ENCODE data around the gene MDFIC. TPM values are rescaled to one million over a fixed set of nuclear protein-coding genes. Genes with fewer than 3 reads are reported as not detected.
A peak's percentile ranks its signal among the peaks of the same experiment; 100 is the strongest.

The MDFIC gene
- polyA plus RNA-seq, 1 donor from 2014 or later: 55.1 TPM

GRCh38 chr7:115009736-115010440 is 88.0 kb downstream of the MDFIC start:
- no peaks in the 10 kb centered on the region for H3K9me3 Mint-ChIP-seq
- peak overlapping the region in 2 of 3 donors; percentile 65 to 81 for H3K27ac Mint-ChIP-seq
- peak overlapping the region in 2 of 4 donors; percentile 17 to 63 for H3K4me3 Mint-ChIP-seq
- no peaks in the 10 kb centered on the region for H3K27me3 Mint-ChIP-seq
- H3K36me3 Mint-ChIP-seq: no peaks in the 10 kb centered on the region
- H3K4me1 Mint-ChIP-seq: peaks cover 27 to 31% (median 30%) of the 10 kb centered on the region in 3 donors

DNA sequence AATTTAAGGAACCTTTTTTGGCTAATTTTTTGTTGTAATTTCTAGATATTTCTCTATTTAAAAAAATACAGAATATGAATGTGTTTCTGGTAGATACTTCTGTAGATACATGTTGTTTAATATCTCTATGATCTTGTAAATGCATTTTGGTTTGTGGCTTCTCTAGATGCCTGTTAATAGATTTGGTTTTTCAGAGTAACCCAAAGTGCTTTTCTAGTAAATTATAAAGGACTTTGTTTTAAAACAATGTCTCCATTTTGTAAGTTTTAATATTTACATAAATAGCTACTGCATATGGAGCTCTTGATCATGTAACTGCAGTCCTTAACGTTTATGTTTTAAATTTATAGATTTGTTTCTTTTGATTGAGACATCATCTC is 88.5 kb downstream of the MDFIC start:
- H3K27ac Mint-ChIP-seq: no peak overlapping the region
- no peaks in the 10 kb centered on the region for H3K36me3 Mint-ChIP-seq
- no peaks in the 10 kb centered on the region for H3K9me3 Mint-ChIP-seq
- no peaks in the 10 kb centered on the region for H3K27me3 Mint-ChIP-seq
- no peak overlapping the region for H3K4me3 Mint-ChIP-seq
- peaks cover 27 to 31% (median 28%) of the 10 kb centered on the region in 3 donors for H3K4me1 Mint-ChIP-seq

DNA sequence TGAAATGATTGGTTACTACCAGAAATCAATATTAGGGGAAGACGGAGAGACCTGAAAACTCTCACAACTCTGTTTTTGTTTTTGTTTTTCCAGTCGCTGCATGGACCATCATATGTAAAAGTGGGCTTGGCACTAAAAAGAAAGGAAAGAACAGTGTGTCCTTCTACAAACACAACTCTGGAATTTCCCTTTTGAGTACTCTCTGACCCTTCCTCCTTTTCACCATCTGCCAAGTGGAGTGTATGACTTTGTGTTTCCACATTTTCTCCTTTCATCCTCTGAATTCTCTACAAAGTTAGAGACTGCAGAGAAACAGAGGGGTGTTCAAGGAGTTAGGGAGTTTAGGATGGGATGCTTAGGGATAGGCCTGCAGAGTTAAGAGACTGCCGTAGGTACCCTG is 92.0 kb downstream of the MDFIC start:
- Mint-ChIP-seq H3K4me1 (peaks cover 11 to 12% (median 12%) of the 10 kb centered on the region in 3 donors), H3K27me3 (no peaks in the 10 kb centered on the region), H3K27ac (no peak overlapping the region), H3K4me3 (no peak overlapping the region), H3K36me3 (no peaks in the 10 kb centered on the region), H3K9me3 (no peaks in the 10 kb centered on the region)

- H3K27ac Mint-ChIP-seq: no peak overlapping the region
- H3K4me1 Mint-ChIP-seq: peaks cover 4 to 5% (median 5%) of the 10 kb centered on the region in 3 donors
- H3K4me3 Mint-ChIP-seq: no peak overlapping the region
- no peaks in the 10 kb centered on the region for H3K9me3 Mint-ChIP-seq
- no peaks in the 10 kb centered on the region for H3K27me3 Mint-ChIP-seq
- no peaks in the 10 kb centered on the region for H3K36me3 Mint-ChIP-seq
These were observed 92.9 kb downstream of the MDFIC start for GRCh38 chr7:115014794-115015193.

DNA sequence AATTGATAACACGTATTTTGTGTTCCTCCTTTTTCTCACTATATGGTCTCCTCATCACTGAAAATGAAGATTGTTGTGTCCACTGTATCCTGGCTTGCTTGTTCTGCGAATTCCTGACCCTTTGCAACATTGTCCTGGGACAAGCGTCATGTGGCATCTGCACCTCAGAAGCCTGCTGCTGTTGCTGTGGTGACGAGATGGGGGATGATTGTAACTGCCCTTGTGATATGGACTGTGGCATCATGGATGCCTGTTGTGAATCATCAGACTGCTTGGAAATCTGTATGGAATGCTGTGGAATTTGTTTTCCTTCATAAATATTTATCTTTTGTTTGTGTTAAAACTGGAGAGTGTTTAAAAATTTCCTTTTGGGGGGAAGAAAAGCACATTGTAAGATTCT is 93.7 kb downstream of the MDFIC start:
- Mint-ChIP-seq H3K9me3 (no peaks in the 10 kb centered on the region), H3K4me1 (peaks cover 2 to 8% (median 4%) of the 10 kb centered on the region in 3 donors), H3K27ac (no peak overlapping the region), H3K27me3 (no peaks in the 10 kb centered on the region), H3K4me3 (no peak overlapping the region), H3K36me3 (no peaks in the 10 kb centered on the region)

DNA sequence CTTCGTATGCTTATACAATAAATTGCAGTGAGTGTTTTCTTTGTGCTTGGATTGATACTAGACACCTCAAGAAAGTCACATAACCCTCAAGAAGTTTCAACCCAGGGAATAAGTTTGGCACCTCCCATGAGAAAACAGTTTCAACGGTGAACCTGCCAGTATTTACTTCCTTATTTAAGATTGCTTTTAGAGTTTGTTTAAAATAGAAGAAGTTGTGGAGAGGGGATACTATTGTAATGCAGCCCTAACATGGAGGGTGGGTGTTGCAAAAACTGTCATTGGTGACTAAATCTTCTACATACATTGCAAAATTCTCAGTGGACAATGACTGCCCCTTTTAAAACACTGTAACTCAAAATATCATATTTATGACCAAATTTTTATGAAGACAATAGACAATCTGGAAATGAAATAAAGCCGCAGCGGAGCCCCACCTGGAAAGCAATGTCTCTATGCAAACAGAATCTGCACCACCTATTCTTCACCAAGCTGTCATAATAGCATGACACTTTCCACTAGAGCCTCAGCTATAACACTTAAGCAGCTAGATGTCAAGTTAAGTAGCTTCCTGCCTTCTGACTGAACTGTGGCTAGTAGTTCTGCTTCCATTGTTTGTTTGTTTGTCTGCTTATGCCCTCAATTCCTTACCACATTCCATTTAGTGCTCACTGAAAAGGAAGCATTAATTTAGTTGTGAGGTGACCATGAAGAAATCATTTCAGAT is 98.2 kb downstream of the MDFIC start:
- no peak overlapping the region for H3K27ac Mint-ChIP-seq
- H3K4me3 Mint-ChIP-seq: no peak overlapping the region
- peaks cover 5 to 17% (median 12%) of the 10 kb centered on the region in 3 donors for H3K4me1 Mint-ChIP-seq
- H3K27me3 Mint-ChIP-seq: no peaks in the 10 kb centered on the region
- H3K9me3 Mint-ChIP-seq: peaks cover 0 to 2% (median 0%) of the 10 kb centered on the region in 3 donors
- H3K36me3 Mint-ChIP-seq: no peaks in the 10 kb centered on the region

DNA sequence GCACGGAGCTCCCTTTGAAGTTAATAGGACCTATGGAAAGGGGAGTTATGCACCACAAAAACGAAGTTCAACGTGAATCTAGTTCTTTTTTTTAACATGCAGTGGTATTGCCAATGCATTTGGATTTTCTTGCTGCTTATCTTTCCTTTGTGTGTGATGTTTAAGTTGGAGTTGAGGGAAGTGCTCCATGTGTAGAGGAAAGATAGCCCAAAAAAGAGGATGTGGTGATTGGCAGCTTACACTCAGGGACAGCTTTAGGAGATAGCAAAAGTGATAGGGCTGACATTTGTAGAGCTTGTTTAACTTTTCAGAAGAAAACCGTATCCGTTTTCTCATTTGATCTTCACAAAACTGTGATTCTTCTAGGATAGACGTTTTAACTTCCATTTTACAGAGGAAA is 101.3 kb downstream of the MDFIC start:
- H3K27me3 Mint-ChIP-seq: no peaks in the 10 kb centered on the region
- no peak overlapping the region for H3K27ac Mint-ChIP-seq
- H3K36me3 Mint-ChIP-seq: no peaks in the 10 kb centered on the region
- H3K4me1 Mint-ChIP-seq: peaks cover 5 to 17% (median 12%) of the 10 kb centered on the region in 3 donors
- no peak overlapping the region for H3K4me3 Mint-ChIP-seq
- peaks cover 0 to 2% (median 0%) of the 10 kb centered on the region in 3 donors for H3K9me3 Mint-ChIP-seq

GRCh38 chr7:115024276-115024675 is 102.4 kb downstream of the MDFIC start:
- H3K36me3 Mint-ChIP-seq: no peaks in the 10 kb centered on the region
- no peak overlapping the region for H3K4me3 Mint-ChIP-seq
- H3K4me1 Mint-ChIP-seq: peaks cover 4 to 16% (median 12%) of the 10 kb centered on the region in 3 donors
- H3K27me3 Mint-ChIP-seq: no peaks in the 10 kb centered on the region
- peak overlapping the region in 1 of 3 donors; percentile 83 for H3K27ac Mint-ChIP-seq
- H3K9me3 Mint-ChIP-seq: peaks cover 0 to 2% (median 0%) of the 10 kb centered on the region in 3 donors

DNA sequence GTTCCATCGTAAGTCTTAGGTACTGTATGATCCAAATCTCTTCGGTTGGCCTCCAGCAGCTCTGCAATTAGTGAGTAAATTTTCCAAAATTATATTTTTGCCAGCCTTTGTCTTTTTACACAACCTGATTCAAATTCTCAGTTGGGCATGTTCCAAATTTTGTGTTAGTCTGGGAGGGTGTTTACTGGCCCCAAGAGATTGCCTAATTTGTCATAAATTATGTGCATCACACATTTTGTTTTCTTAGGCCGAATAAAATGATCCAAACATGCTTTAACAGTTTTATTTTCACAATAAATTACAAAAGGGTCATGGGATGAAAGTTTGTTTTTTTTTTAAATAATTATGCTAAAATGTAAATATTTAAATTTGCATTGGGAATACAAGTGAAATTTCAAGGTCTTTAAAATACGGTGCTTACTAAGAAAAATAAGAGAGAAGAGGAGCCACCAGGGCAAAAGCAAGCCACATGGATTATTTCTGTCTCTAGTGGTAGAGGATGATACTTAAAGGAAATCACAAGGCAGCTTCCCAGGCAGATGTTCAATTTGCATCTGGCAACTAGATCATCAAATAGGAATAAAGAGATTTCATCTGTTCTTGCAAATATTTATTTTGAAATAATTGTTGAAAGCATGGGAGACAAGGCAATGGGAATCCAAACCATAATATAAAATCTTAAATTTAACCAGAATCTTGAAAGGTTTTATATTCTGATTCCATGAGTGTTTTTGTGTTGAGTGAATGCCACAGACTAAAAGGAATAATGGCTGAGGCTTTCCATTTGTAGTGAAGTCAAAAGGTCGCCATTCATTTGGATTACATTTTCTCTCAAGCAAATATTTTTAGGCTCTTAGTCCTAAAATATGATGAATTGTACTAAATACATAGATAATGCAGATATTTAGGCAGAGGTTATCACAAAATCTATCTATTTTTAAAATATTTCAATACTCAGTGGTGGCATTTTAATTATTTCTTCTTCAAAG is 111.1 kb downstream of the MDFIC start:
- Mint-ChIP-seq H3K4me3 (no peak overlapping the region), H3K27ac (no peak overlapping the region), H3K36me3 (peaks cover 3% of the 10 kb centered on the region), H3K4me1 (peaks cover 5 to 6% (median 5%) of the 10 kb centered on the region in 3 donors), H3K9me3 (no peaks in the 10 kb centered on the region), H3K27me3 (no peaks in the 10 kb centered on the region)

DNA sequence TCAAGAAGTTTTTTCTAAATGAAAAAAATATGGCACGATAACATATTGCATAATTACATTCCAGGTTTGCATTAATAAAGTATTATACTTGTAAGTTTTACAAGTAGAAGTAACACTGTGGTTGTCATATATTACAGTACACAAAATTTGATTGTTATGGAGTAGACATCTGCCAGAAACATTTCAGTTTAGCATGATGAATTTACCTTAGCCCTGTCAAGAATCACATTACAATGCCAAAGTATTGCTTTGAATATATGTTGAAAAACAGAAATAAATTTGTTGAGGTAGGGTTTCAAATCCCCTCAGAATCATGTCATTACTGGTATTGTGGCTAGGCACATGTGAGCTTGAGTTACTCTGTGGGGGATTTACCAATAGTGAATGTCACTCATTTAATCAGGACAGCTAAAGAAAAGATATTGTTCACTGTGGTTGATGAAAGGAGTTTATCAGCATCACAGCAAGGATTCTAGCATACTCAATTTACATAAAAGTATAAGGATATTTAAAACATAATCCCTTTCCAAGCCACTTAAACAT is 112.1 kb downstream of the MDFIC start:
- H3K4me1 Mint-ChIP-seq: peaks cover 5 to 6% (median 5%) of the 10 kb centered on the region in 3 donors
- no peaks in the 10 kb centered on the region for H3K27me3 Mint-ChIP-seq
- H3K36me3 Mint-ChIP-seq: peaks cover 3% of the 10 kb centered on the region
- H3K27ac Mint-ChIP-seq: no peak overlapping the region
- no peaks in the 10 kb centered on the region for H3K9me3 Mint-ChIP-seq
- H3K4me3 Mint-ChIP-seq: no peak overlapping the region

- Mint-ChIP-seq H3K9me3 (peaks cover 0 to 2% (median 0%) of the 10 kb centered on the region in 3 donors), H3K27ac (no peak overlapping the region), H3K4me3 (no peak overlapping the region), H3K4me1 (peaks cover 5 to 6% (median 5%) of the 10 kb centered on the region in 3 donors), H3K27me3 (no peaks in the 10 kb centered on the region), H3K36me3 (peaks cover 3% of the 10 kb centered on the region)
These were observed 112.6 kb downstream of the MDFIC start for GRCh38 chr7:115034515-115034914.

DNA sequence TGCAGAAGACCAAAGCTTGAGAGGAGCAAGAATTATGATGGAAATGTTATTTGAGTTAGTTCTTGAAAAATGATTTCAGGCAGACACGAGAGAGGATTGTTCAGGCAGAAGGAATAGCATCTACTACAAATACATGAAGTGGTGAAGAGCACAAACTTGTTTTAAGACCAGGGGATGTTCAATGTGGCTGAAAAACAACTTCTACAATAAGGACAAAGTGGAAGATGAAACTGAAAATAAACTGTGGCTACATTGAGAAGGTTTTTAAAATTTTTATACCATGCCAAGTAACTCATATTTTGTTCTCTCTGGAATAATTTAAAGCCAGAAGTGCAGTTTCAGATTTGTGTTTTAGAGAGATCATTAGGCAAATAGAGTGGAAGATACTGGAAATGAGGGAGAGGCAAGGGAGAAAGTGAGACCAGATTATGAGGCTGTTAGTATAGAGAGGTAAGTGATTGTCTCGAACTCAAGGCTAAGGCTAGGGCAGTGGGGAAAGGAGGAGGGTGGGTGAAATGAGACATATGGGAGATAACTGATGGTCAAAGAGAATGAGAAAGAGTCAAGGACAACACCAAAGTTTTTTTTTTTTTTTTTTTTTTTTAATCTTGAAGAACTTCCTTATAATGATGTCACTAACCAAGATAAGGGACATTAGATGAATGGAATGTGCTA is 115.4 kb downstream of the MDFIC start:
- H3K27me3 Mint-ChIP-seq: no peaks in the 10 kb centered on the region
- peaks cover 3% of the 10 kb centered on the region for H3K36me3 Mint-ChIP-seq
- no peak overlapping the region for H3K4me3 Mint-ChIP-seq
- H3K4me1 Mint-ChIP-seq: peaks cover 5 to 6% (median 5%) of the 10 kb centered on the region in 3 donors
- no peak overlapping the region for H3K27ac Mint-ChIP-seq
- H3K9me3 Mint-ChIP-seq: peaks cover 0 to 2% (median 0%) of the 10 kb centered on the region in 3 donors

GRCh38 chr7:115038158-115038557 is 116.3 kb downstream of the MDFIC start:
- Mint-ChIP-seq H3K27ac (no peak overlapping the region), H3K27me3 (no peaks in the 10 kb centered on the region), H3K9me3 (peaks cover 0 to 2% (median 0%) of the 10 kb centered on the region in 3 donors), H3K4me3 (no peak overlapping the region), H3K36me3 (peaks cover 3% of the 10 kb centered on the region), H3K4me1 (peaks cover 5 to 6% (median 5%) of the 10 kb centered on the region in 3 donors)

DNA sequence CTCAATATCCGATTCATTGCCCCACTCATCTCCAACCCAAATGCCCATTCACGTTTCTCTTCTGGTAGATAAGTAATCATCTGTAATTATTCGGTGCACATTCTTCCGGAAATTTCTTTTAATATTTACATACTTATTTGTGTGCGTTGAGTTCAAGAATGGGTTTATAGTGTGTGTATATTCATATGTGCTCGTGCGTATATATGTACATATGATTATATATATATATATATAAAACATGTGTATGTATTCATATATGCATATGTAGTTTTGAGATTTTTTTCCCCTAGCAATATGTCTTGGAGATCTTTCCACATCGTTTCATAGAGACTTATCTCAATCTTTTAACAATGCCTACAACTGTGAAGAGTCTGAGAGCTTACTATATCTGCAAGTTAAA is 118.2 kb downstream of the MDFIC start:
- H3K27ac Mint-ChIP-seq: no peak overlapping the region
- peaks cover 5 to 6% (median 5%) of the 10 kb centered on the region in 3 donors for H3K4me1 Mint-ChIP-seq

More for the DNA sequence above, 118.2 kb downstream of the MDFIC start:
- peaks cover 0 to 2% (median 0%) of the 10 kb centered on the region in 3 donors for H3K9me3 Mint-ChIP-seq
- H3K36me3 Mint-ChIP-seq: peaks cover 3% of the 10 kb centered on the region
- no peaks in the 10 kb centered on the region for H3K27me3 Mint-ChIP-seq
- no peak overlapping the region for H3K4me3 Mint-ChIP-seq
